BJ (cell line): ENCODE results near the gene CBR3. TPM values are rescaled to one million over a fixed set of nuclear protein-coding genes. Genes with fewer than 3 reads are reported as not detected.

Experiments
- CTCF ChIA-PET: fragments of 350-600 bp; formaldehyde crosslinking; extraction: SDS; loops from one replicate; lab custom pipeline; 2021; ENCODE audit warnings: antibody characterized with exemption, inconsistent platforms; lab: Yijun Ruan, JAX
- POLR2A ChIA-PET: fragments of 300-600 bp; sonication (Branson Sonifier 250); formaldehyde crosslinking; extraction: SDS; loops from one replicate; lab custom pipeline; 2021; ENCODE audit warnings: antibody characterized with exemption; lab: Charles Lee
- DNase-seq: peaks from one replicate; pipeline ENCODE4 v3.0.0-alpha.2; 2011; ENCODE audit warnings: low read depth
- H3K27me3 ChIP-seq: 2 replicates; pipeline ENCODE4 v1.6.0; 2011; ENCODE audit warnings: low read length; ENCODE audit not compliant: control insufficient read depth, insufficient read depth
- H3K36me3 ChIP-seq: 2 replicates; pipeline ENCODE4 v1.5.1; 2011; ENCODE audit warnings: low read length; ENCODE audit not compliant: control insufficient read depth, insufficient read depth
- H3K4me3 ChIP-seq: 2 replicates; pipeline ENCODE4 v1.5.1; 2011; ENCODE audit warnings: low read depth, mild to moderate bottlenecking, control low read depth, low read length
- CTCF ChIP-seq: IDR thresholded peaks from 2 replicates; pipeline ENCODE4 v1.5.1; 2011; ENCODE audit warnings: low read depth, mild to moderate bottlenecking, control low read depth, inconsistent platforms, low read length, moderate library complexity; ENCODE audit not compliant: insufficient read depth
- polyA plus RNA-seq: library from polyadenylated mRNA; depleted of rRNA; stranded (reverse); fragments of >200 nt; gene quantifications from 2 replicates; pipeline ENCODE4 v1.2.3, GENCODE V29; 2011

CBR3 gene
- polyA plus RNA-seq, 1 experiment = 13.5 TPM

DNA sequence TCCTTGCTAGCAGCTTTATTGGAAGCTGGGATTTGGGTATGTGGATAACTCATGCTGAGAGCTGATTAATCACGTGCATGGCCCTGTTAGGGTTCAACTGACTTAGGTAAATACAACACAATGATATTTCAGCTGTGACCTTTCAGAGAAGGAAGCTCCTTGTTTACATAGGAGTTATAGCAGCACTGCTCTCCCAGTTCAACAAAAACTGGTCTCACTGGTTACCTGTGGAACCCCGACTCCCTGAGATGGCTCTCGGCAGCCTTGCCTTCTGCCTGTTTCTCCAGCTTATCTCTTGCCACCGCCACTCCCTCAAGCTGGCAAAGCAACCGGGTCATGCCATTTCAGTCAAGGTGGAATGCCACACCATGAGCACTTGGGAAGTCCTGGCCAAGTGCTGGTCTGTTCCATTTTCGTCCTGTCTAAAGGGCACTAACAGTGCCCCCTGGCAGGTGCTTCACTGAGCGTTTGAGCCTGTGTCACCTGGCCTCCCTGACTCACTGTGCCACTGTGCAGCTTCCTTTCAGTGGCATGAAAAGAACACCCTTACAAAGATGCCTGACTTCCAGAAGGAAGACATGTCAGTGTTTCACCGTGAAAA, 53.3 kb downstream of the CBR3 start:
- H3K4me3 ChIP-seq = no peak overlapping the region
- no peaks in the 10 kb centered on the region for H3K27me3 ChIP-seq
- DNase-seq = no peak
- no peak for TF ChIP-seq CTCF
- CTCF ChIA-PET = interaction anchor here (0.6 to 2.1 kb wide), 4 partner anchors 18 to 73 kb away, joined by 3 to 6 read pairs (median 3); no protein-coding TSS in a partner anchor
- POLR2A ChIA-PET = no interaction called here
- H3K36me3 ChIP-seq = no peaks in the 10 kb centered on the region; the same call in 1 of the 2 replicates

GRCh38 chr21:36188937-36189336, 54.1 kb downstream of the CBR3 start:
- no peaks in the 10 kb centered on the region; the same call in 1 of the 2 replicates for H3K36me3 ChIP-seq
- ChIA-PET POLR2A (no interaction called here), CTCF (interaction anchor here (0.9 to 2.1 kb wide), 2 partner anchors 21 to 48 kb away, joined by 3 to 6 read pairs; no protein-coding TSS in a partner anchor)

DNA sequence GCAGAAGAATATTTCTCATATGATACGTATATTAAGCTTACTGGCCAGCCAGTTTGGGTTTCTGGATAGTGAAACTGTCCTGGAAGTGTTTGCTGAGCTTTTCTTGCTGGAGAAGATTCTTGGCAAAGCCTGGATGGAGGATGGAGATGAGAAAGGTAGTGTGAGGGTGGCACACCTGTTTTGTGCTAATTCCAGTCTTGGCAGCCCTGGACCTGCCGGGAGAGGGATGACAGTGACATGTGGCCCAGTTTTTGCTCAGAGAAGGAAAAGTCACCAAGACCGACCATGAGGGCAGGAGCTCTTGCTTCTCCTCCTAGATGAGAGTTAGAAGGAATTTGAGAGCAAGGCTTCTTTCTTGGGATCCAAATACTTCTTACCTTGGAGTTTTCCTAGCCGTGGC, 55.9 kb downstream of the CBR3 start:
- CTCF ChIA-PET = interaction anchor here (1.0 to 2.0 kb wide), 2 partner anchors 15 to 49 kb away, joined by 3 to 6 read pairs; no protein-coding TSS in a partner anchor
- POLR2A ChIA-PET = no interaction called here

More at GRCh38 chr21:36188937-36189336, 54.1 kb downstream of the CBR3 start:
- TF ChIP-seq CTCF = no peak
- H3K27me3 ChIP-seq = no peaks in the 10 kb centered on the region
- DNase-seq = no peak
- H3K4me3 ChIP-seq = no peak overlapping the region

GRCh38 chr21:36193200-36193599, 58.3 kb downstream of the CBR3 start:
- Histone ChIP-seq H3K4me3 (no peak overlapping the region), H3K27me3 (no peaks in the 10 kb centered on the region), H3K36me3 (no peaks in the 10 kb centered on the region)
- DNase-seq = no peak
- ChIA-PET CTCF (interaction anchor here (0.6 to 1.4 kb wide), 2 partner anchors 10 to 96 kb away, joined by 3 to 5 read pairs; no protein-coding TSS in a partner anchor), POLR2A (no interaction called here)
- no peak for TF ChIP-seq CTCF

More for the DNA sequence above, 55.9 kb downstream of the CBR3 start:
- DNase-seq = no peak
- TF ChIP-seq CTCF = no peak
- H3K36me3 ChIP-seq = no peaks in the 10 kb centered on the region; the same call in 1 of the 2 replicates
- no peak overlapping the region for H3K4me3 ChIP-seq
- no peaks in the 10 kb centered on the region for H3K27me3 ChIP-seq

GRCh38 chr21:36194024-36194423, 59.1 kb downstream of the CBR3 start:
- Histone ChIP-seq H3K36me3 (no peaks in the 10 kb centered on the region), H3K4me3 (no peak overlapping the region), H3K27me3 (no peaks in the 10 kb centered on the region)
- ChIA-PET CTCF (interaction anchor here (1.4 kb wide), 1 partner anchor 11 kb away, joined by 5 read pairs; no protein-coding TSS in a partner anchor), POLR2A (no interaction called here)
- no peak for DNase-seq
- no peak for TF ChIP-seq CTCF
